ENCODE results near the gene PLCD3. TPM values are rescaled to one million over a fixed set of nuclear protein-coding genes. Genes with fewer than 3 reads are reported as not detected.

The PLCD3 gene
- total and polyA plus RNA-seq, 9 of the 15 experiments (the other 6 are each of a cell fraction or from before 2014, with no cell fraction given) = 0.20 to 22.6 (median 7.5) TPM

DNA sequence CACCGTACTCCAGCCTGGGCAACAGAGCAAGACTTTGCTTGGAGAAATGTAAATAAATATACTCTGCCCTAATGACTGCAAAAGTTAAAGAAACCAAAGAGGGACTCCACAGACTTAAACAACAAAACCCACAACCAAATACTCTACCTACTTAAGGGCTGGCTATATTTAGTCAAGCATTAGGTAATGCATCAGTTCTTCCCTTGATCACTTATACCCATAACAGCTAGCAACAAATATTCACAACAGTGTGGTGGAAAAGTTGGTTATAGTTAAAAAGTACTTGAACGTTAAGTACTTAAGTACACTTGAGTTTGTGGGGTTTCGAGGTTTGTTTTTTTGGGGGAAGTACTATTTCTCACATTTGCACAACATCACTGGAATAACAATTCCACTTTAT, 23.9 kb upstream of the PLCD3 start:
- peaks cover 5% of the 10 kb centered on the region; the same call in 2 of the 3 replicates for H3K36me3 ChIP-seq (ENCODE audit: control insufficient read depth, insufficient read depth, low read length)
- intact Hi-C loops (cut with micrococcal nuclease) = no loop called here
- CTCF ChIA-PET (ENCODE audit: low intra/inter-chr PET ratio) = no interaction called here

More for the DNA sequence above, 23.9 kb upstream of the PLCD3 start:
- Histone ChIP-seq H3K27me3 (ENCODE audit: control insufficient read depth in 2 of 2, insufficient read depth in 2 of 2, low read length in 2 of 2) (no peaks in the 10 kb centered on the region), H3K4me2 (ENCODE audit: insufficient read depth, low read length) (no peak overlapping the region), H3K4me3 (no peak overlapping the region), H3K9me3 (replicated peaks; ENCODE audit: control insufficient read depth, insufficient read depth, low read depth, low read length) (no peaks in the 10 kb centered on the region), H4K20me1 (replicated peaks; ENCODE audit: control insufficient read depth, insufficient read depth, low read length) (no peaks in the 10 kb centered on the region), H3K4me1 (replicated peaks in 1 of 2; ENCODE audit: control insufficient read depth in 2 of 2, insufficient read depth in 2 of 2, low read length in 2 of 2) (peaks cover 26 to 32% of the 10 kb centered on the region in 2 experiments), H3K9ac (ENCODE audit: insufficient read depth in 1 of 2, low read depth in 2 of 2, low read length in 2 of 2) (no peak overlapping the region), H3K9me1 (ENCODE audit: control insufficient read depth, insufficient read depth, low read length) (no peaks in the 10 kb centered on the region), H2AFZ (ENCODE audit: low read depth, low read length) (no peak overlapping the region), H3K79me2 (ENCODE audit: control insufficient read depth, insufficient read depth, low read length) (peaks cover 44% of the 10 kb centered on the region), H3K27ac (ENCODE audit: extremely low read depth, low read depth, low read length) (no peak overlapping the region)
- in situ Hi-C loops (cut with MboI) = no loop called here
- POLR2A ChIA-PET = interaction anchor here (0.7 to 9.6 kb wide), 2 partner anchors 8 to 743 kb away, joined by 3 to 497 read pairs; partner anchors contain the start of gene HEXIM1
- ATAC-seq (no peak), DNase-seq (ENCODE audit: extremely low read depth in 1 of 4, low spot score in 3 of 4) (no peak), FAIRE-seq (no peak)
- WGBS (ENCODE audit: insufficient coverage, low coverage, missing lambda C conversion rate) = 87% methylated on average over 3 of the region's 3 CpGs
- TF ChIP-seq, protein P1, sequence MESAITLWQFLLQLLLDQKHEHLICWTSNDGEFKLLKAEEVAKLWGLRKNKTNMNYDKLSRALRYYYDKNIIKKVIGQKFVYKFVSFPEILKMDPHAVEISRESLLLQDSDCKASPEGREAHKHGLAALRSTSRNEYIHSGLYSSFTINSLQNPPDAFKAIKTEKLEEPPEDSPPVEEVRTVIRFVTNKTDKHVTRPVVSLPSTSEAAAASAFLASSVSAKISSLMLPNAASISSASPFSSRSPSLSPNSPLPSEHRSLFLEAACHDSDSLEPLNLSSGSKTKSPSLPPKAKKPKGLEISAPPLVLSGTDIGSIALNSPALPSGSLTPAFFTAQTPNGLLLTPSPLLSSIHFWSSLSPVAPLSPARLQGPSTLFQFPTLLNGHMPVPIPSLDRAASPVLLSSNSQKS (CRISPR knock-in tag; IDR thresholded peaks at IDR 0.05) = no peak
- TF ChIP-seq KDM5B (IDR thresholded peaks at IDR 0.05; ENCODE audit: insufficient replicate concordance, low read depth, low read length) = no peak
- no peak for TF ChIP-seq HEY1 (CRISPR knock-in tag; IDR thresholded peaks at IDR 0.05; ENCODE audit: borderline replicate concordance)
- TF ChIP-seq, protein P2, sequence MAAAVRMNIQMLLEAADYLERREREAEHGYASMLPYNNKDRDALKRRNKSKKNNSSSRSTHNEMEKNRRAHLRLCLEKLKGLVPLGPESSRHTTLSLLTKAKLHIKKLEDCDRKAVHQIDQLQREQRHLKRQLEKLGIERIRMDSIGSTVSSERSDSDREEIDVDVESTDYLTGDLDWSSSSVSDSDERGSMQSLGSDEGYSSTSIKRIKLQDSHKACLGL (CRISPR knock-in tag; IDR thresholded peaks at IDR 0.05; ENCODE audit: borderline replicate concordance, poor library complexity, severe bottlenecking) = no peak
- no TSS peak for BruUV-seq (replicated peaks)

Data from K562 (cell line).